ENCODE data around the gene ARCN1.

GRCh38 chr11:118536726-118537125 is 35.5 kb upstream of the ARCN1 start:
- no peak for TF ChIP-seq MAFK (IDR thresholded peaks at IDR 0.05; ENCODE audit: low read length)
- TF ChIP-seq POLR2AphosphoS5 (IDR thresholded peaks at IDR 0.05; ENCODE audit: control insufficient read depth, insufficient read depth, low read depth, low read length): no peak
- no peak for TF ChIP-seq GATA2 (CRISPR knock-in tag; IDR thresholded peaks at IDR 0.05)

Data from K562 (cell line).